SK-N-SH (cell line): Measurements from ENCODE around the gene RAPGEF4. TPM values are rescaled to one million over a fixed set of nuclear protein-coding genes. Genes with fewer than 3 reads are reported as not detected.

Experiments used
- CTCF ChIA-PET: fragments of 300-600, 350-600 bp; formaldehyde crosslinking; extraction: SDS; loops from one replicate; lab custom pipeline; 2021; lab: Yijun Ruan, JAX
- POLR2A ChIA-PET: fragments of 350-600 bp; sonication (Branson Sonifier 250); formaldehyde crosslinking; extraction: SDS; loops from one replicate; lab custom pipeline; 2020; ENCODE audit warnings: antibody characterized with exemption, inconsistent platforms; lab: Yijun Ruan, JAX
- DNase-seq: peaks from one replicate; pipeline ENCODE4 v3.0.0; 2012
- H2AFZ ChIP-seq: fragments of 200-600 bp; sonication (generic); 2 replicates; pipeline ENCODE4 v1.8.1; 2016; ENCODE audit warnings: antibody characterized with exemption, mild to moderate bottlenecking, low read depth
- H3F3A ChIP-seq: fragments of 200-600 bp; sonication (generic); replicated peaks from 2 replicates; pipeline ENCODE3; 2016; ENCODE audit warnings: antibody characterized with exemption, mild to moderate bottlenecking; ENCODE audit not compliant: insufficient read depth
- H3K27ac ChIP-seq, 2 experiments: fragments of 200-500 bp in 1 of 2; fragments of 200-600 bp in 1 of 2; sonication (Bioruptor generic) in 1 of 2; sonication (generic), shearing (Covaris generic) in 1 of 2; 2 replicates each; pipeline versions ENCODE4 v1.5.1 to v1.6.1; 2014 to 2016; ENCODE audit warnings: low read depth in 2 of 2, inconsistent platforms in 1 of 2, low read length in 1 of 2, mild to moderate bottlenecking in 1 of 2, mixed read lengths in 1 of 2
- H3K27me3 ChIP-seq: fragments of 200-600 bp; sonication (generic), shearing (Covaris generic); 2 replicates; pipeline ENCODE4 v1.6.1; 2016; ENCODE audit warnings: mixed run types; ENCODE audit not compliant: insufficient read depth
- H3K36me3 ChIP-seq, 2 experiments: fragments of 200-500 bp in 1 of 2; fragments of 200-600 bp in 1 of 2; sonication (Bioruptor generic) in 1 of 2; sonication (generic) in 1 of 2; replicated peaks in 1 of 2; 2 replicates each; pipeline versions ENCODE3 to v1.5.1; 2014 to 2016; ENCODE audit warnings: low read length in 1 of 2, mild to moderate bottlenecking in 1 of 2; ENCODE audit not compliant: insufficient read depth in 2 of 2, control insufficient read depth in 1 of 2
- H3K4me1 ChIP-seq, 2 experiments: fragments of 200-500 bp in 1 of 2; fragments of 200-600 bp in 1 of 2; sonication (Bioruptor generic) in 1 of 2; sonication (generic), shearing (Covaris generic) in 1 of 2; 2 replicates each; pipeline versions ENCODE4 v1.5.1 to v1.6.1; 2014 to 2016; ENCODE audit warnings: low read depth in 1 of 2, low read length in 1 of 2, mixed run types in 1 of 2; ENCODE audit not compliant: insufficient read depth in 2 of 2, control insufficient read depth in 1 of 2
- H3K4me2 ChIP-seq: fragments of 200-600 bp; sonication (generic), shearing (Covaris generic); 2 replicates; pipeline ENCODE4 v1.6.1; 2017; ENCODE audit warnings: mixed run types
- H3K4me3 ChIP-seq, 2 experiments: fragments of 200-500 bp in 1 of 2; fragments of 200-600 bp in 1 of 2; sonication (Bioruptor generic) in 1 of 2; sonication (generic), shearing (Covaris generic) in 1 of 2; 2 replicates each; pipeline versions ENCODE4 v1.5.1 to v1.8.1; 2014 to 2016; ENCODE audit warnings: low read depth in 2 of 2, inconsistent platforms in 1 of 2, low read length in 1 of 2, mild to moderate bottlenecking in 1 of 2, mixed read lengths in 1 of 2, moderate library complexity in 1 of 2
- H3K79me2 ChIP-seq: fragments of 200-600 bp; sonication (generic); 2 replicates; pipeline ENCODE4 v1.8.1; 2017; ENCODE audit warnings: mild to moderate bottlenecking; ENCODE audit not compliant: insufficient read depth
- H3K9ac ChIP-seq: fragments of 200-600 bp; sonication (generic); 2 replicates; pipeline ENCODE4 v1.6.1; 2017; ENCODE audit warnings: mixed run types
- H3K9me2 ChIP-seq: fragments of 200-600 bp; sonication (generic); 2 replicates; pipeline ENCODE4 v1.6.1; 2017; ENCODE audit warnings: mixed run types
- H3K9me3 ChIP-seq: fragments of 200-600 bp; sonication (generic); 2 replicates; pipeline ENCODE4 v1.6.1; 2017; ENCODE audit warnings: mixed run types, mild to moderate bottlenecking, moderate library complexity
- H4K20me1 ChIP-seq: fragments of 200-600 bp; sonication (generic); 2 replicates; pipeline ENCODE4 v1.6.1; 2017; ENCODE audit warnings: mild to moderate bottlenecking, mixed run types; ENCODE audit not compliant: insufficient read depth
- FOXJ3 ChIP-seq: sonication (generic); formaldehyde crosslinking; IDR thresholded peaks from 2 replicates; pipeline ENCODE4 v1.5.1; 2020; ENCODE audit warnings: mild to moderate bottlenecking, missing genetic modification reagents
- FOXM1 ChIP-seq: IDR thresholded peaks from 2 replicates; pipeline ENCODE4 v1.4.0; 2012; ENCODE audit warnings: low read depth, mild to moderate bottlenecking
- GABPA ChIP-seq: IDR thresholded peaks from 2 replicates; pipeline ENCODE4 v1.4.0; 2012; ENCODE audit warnings: low read depth, mild to moderate bottlenecking
- GATA2 ChIP-seq: sonication (generic); formaldehyde crosslinking; IDR thresholded peaks from 2 replicates; pipeline ENCODE4 v1.5.0; 2020; ENCODE audit warnings: mild to moderate bottlenecking, missing genetic modification reagents
- JUND ChIP-seq: IDR thresholded peaks from 2 replicates; pipeline ENCODE4 v1.4.0; 2012
- MAX ChIP-seq: IDR thresholded peaks from 2 replicates; pipeline ENCODE4 v1.4.0; 2012; ENCODE audit warnings: low read depth
- MXI1 ChIP-seq: IDR thresholded peaks from 2 replicates; pipeline ENCODE4 v1.6.1; 2012; ENCODE audit warnings: mild to moderate bottlenecking, low read depth, low read length, improper control_type of control experiment
- NFIC ChIP-seq: IDR thresholded peaks from 2 replicates; pipeline ENCODE4 v1.4.0; 2012; ENCODE audit warnings: borderline replicate concordance
- NRF1 ChIP-seq: IDR thresholded peaks from 2 replicates; pipeline ENCODE4 v1.6.1; 2012; ENCODE audit warnings: low read depth, mild to moderate bottlenecking, low read length
- RAD21 ChIP-seq: IDR thresholded peaks from 2 replicates; pipeline ENCODE4 v1.6.1; 2012; ENCODE audit warnings: mild to moderate bottlenecking, low read length
- RCOR1 ChIP-seq: fragments of 150-350 bp; IDR thresholded peaks from 2 replicates; pipeline ENCODE4 v1.6.1; 2017; ENCODE audit warnings: antibody characterized with exemption, low read length
- REST ChIP-seq: IDR thresholded peaks from 2 replicates; pipeline ENCODE4 v1.6.1; 2012; ENCODE audit warnings: mild to moderate bottlenecking, low read depth, low read length, moderate library complexity
- SIN3A ChIP-seq: IDR thresholded peaks from 2 replicates; pipeline ENCODE4 v1.6.1; 2012; ENCODE audit warnings: low read depth, mild to moderate bottlenecking, low read length, moderate library complexity, borderline replicate concordance
- TAF1 ChIP-seq: IDR thresholded peaks from 2 replicates; pipeline ENCODE4 v1.6.1; 2012; ENCODE audit warnings: low read depth, mild to moderate bottlenecking, low read length, moderate library complexity, borderline replicate concordance
- USF2 ChIP-seq: fragments of 150-350 bp; IDR thresholded peaks from 2 replicates; pipeline ENCODE4 v1.6.1; 2017; ENCODE audit warnings: antibody characterized with exemption, low read length, low read depth, borderline replicate concordance
- ZBTB33 ChIP-seq: IDR thresholded peaks from 2 replicates; pipeline ENCODE4 v1.4.0; 2012; ENCODE audit warnings: low read depth, borderline replicate concordance
- WGBS: methylation state at CpG from one replicate; pipeline ENCODE4 v1.1.6; 2017; ENCODE audit warnings: low lambda C conversion rate; 5-methylcytosine and 5-hydroxymethylcytosine counted together
- polyA plus RNA-seq, 3 experiments: library from polyadenylated mRNA; depleted of rRNA; stranded (reverse); fragments of >200 nt; gene quantifications; 2 replicates each; pipeline ENCODE4 v1.2.3, GENCODE V29; 2012
- TF ChIP-seq, protein P1 (sequence below): fragments of 200-600 bp; sonication (generic); IDR thresholded peaks from 2 replicates; pipeline ENCODE4 v1.6.1; 2017; ENCODE audit warnings: antibody characterized with exemption, mild to moderate bottlenecking, moderate library complexity
- TF ChIP-seq, protein P2 (sequence below): IDR thresholded peaks from 2 replicates; pipeline ENCODE4; 2012
- TF ChIP-seq, protein P3 (sequence below): fragments of 150-350 bp; IDR thresholded peaks from 2 replicates; pipeline ENCODE4 v1.6.1; 2016; ENCODE audit warnings: mild to moderate bottlenecking, low read depth, low read length

Gene RAPGEF4
- polyA plus RNA-seq, 1 of the 3 experiments (the other 2 are of a cell fraction), result 0.30 TPM

- H3K79me2 ChIP-seq, result peaks cover 46% of the 10 kb centered on the region
- H3K36me3 ChIP-seq, result no peaks in the 10 kb centered on the region
- H3K9ac ChIP-seq, result peak within 1 kb of the TSS; percentile 92
- peaks cover 3 to 4% of the 10 kb centered on the region in 2 experiments; a peak in 3 of 4 replicates for H3K4me1 ChIP-seq
- H3K27ac ChIP-seq, result peak within 1 kb of the TSS; percentile 85 to 88
- H3K4me3 ChIP-seq, result peak within 1 kb of the TSS; percentile 85
- H2AFZ ChIP-seq, result peak within 1 kb of the TSS; percentile 74
- H3K9me3 ChIP-seq, result no peaks in the 10 kb centered on the region
- peak; percentile 86 for DNase-seq
- H3K27me3 ChIP-seq, result no peaks in the 10 kb centered on the region
- peak within 1 kb of the TSS; percentile 88 for H3K4me2 ChIP-seq
- H3F3A ChIP-seq, result peaks cover 13% of the 10 kb centered on the region
- POLR2A ChIA-PET, result no interaction called here
- CTCF ChIA-PET, result interaction anchor here (1.5 to 1.8 kb wide), 2 partner anchors 49 to 134 kb away, joined by 5 to 7 read pairs; no protein-coding TSS in a partner anchor
- H4K20me1 ChIP-seq, result no peaks in the 10 kb centered on the region
- 1% methylated on average over 11 of the region's 106 CpGs for WGBS
- H3K9me2 ChIP-seq, result no peaks in the 10 kb centered on the region
- TF ChIP-seq RAD21, result peak; percentile 42
- TF ChIP-seq NFIC, result no peak
- peak; percentile 87 for TF ChIP-seq MXI1
- no peak for TF ChIP-seq FOXJ3 (CRISPR knock-in tag)
- no peak for TF ChIP-seq RCOR1
- TF ChIP-seq ZBTB33, result no peak
- no peak for TF ChIP-seq USF2
- no peak for TF ChIP-seq TAF1
- TF ChIP-seq, protein P1, sequence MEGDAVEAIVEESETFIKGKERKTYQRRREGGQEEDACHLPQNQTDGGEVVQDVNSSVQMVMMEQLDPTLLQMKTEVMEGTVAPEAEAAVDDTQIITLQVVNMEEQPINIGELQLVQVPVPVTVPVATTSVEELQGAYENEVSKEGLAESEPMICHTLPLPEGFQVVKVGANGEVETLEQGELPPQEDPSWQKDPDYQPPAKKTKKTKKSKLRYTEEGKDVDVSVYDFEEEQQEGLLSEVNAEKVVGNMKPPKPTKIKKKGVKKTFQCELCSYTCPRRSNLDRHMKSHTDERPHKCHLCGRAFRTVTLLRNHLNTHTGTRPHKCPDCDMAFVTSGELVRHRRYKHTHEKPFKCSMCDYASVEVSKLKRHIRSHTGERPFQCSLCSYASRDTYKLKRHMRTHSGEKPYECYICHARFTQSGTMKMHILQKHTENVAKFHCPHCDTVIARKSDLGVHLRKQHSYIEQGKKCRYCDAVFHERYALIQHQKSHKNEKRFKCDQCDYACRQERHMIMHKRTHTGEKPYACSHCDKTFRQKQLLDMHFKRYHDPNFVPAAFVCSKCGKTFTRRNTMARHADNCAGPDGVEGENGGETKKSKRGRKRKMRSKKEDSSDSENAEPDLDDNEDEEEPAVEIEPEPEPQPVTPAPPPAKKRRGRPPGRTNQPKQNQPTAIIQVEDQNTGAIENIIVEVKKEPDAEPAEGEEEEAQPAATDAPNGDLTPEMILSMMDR, result peak; percentile 47
- TF ChIP-seq MAX, result peak; percentile 71; the same call in 1 of the 2 replicates
- no peak for TF ChIP-seq GATA2 (CRISPR knock-in tag)
- TF ChIP-seq, protein P2, sequence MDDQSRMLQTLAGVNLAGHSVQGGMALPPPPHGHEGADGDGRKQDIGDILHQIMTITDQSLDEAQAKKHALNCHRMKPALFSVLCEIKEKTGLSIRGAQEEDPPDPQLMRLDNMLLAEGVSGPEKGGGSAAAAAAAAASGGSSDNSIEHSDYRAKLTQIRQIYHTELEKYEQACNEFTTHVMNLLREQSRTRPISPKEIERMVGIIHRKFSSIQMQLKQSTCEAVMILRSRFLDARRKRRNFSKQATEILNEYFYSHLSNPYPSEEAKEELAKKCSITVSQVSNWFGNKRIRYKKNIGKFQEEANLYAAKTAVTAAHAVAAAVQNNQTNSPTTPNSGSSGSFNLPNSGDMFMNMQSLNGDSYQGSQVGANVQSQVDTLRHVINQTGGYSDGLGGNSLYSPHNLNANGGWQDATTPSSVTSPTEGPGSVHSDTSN, result no peak
- no peak for TF ChIP-seq JUND
- TF ChIP-seq SIN3A, result 0 out of 2 replicates have a peak, but pooled peaks have one; percentile 57
- TF ChIP-seq, protein P3, sequence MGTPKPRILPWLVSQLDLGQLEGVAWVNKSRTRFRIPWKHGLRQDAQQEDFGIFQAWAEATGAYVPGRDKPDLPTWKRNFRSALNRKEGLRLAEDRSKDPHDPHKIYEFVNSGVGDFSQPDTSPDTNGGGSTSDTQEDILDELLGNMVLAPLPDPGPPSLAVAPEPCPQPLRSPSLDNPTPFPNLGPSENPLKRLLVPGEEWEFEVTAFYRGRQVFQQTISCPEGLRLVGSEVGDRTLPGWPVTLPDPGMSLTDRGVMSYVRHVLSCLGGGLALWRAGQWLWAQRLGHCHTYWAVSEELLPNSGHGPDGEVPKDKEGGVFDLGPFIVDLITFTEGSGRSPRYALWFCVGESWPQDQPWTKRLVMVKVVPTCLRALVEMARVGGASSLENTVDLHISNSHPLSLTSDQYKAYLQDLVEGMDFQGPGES, result no peak
- TF ChIP-seq FOXM1, result no peak
- no peak for TF ChIP-seq GABPA
- no peak for TF ChIP-seq REST
- TF ChIP-seq NRF1, result no peak
Observed at GRCh38 chr2:173075781-173076580, 340.3 kb downstream of the RAPGEF4 start, which contains the start of gene MAP3K20. Gene MAP3K20 (plus strand): TSS chr2:173075846. CDS start chr2:173091032, 15,186 bp downstream.
